Measurements from ENCODE around the gene IRF2BP2.

Gene IRF2BP2

DNA sequence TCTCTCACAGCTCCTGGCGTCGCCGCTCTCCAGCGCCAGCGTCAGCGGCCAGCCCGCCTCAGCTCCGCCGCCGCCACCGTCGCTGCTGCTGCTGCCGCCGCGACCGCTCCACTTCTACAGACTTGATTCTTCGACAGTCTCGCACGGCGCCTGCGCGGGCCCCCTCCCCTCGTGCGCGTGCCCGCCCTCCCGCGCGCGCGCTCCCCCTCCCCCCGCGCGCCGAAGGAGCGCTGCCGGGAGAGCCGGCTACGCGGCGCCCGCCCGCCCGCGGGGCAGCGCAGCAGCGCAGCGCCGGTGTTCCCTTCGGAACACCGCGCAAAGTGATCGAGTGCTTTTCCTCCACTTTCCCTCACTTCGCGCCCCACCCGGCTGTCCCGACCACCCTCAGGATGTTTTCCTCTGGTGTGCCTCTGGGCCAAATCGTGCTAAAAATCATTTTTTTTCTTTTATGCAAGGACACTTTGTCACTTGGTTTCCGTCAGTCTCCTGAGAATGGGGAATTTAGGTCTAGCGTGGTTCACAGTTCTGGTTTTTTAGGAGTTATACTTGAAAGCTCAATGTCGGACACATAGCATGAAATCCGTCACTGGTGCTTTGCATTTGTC, at the start of gene IRF2BP2:
TSS of gene IRF2BP2 (minus strand) at position 118 of the 605 bp plus-strand sequence. CDS start 684 bp downstream, outside the sequence.
- H3K36me3 Mint-ChIP-seq (ENCODE audit: low read depth), result peaks cover 35% of the 10 kb centered on the region
- H3K27ac Mint-ChIP-seq, result peak within 1 kb of the TSS; percentile 97
- H3K4me3 Mint-ChIP-seq, result peak within 1 kb of the TSS; percentile 89
- H3K9me3 Mint-ChIP-seq, result no peaks in the 10 kb centered on the region
- H3K4me1 Mint-ChIP-seq (ENCODE audit: low read depth), result peaks cover 47% of the 10 kb centered on the region
- H3K27me3 Mint-ChIP-seq (ENCODE audit: low read depth), result no peaks in the 10 kb centered on the region

GRCh38 chr1:234659538-234659937, 49.6 kb upstream of the IRF2BP2 start:
- H3K36me3 Mint-ChIP-seq (ENCODE audit: low read depth), result no peaks in the 10 kb centered on the region
- no peak overlapping the region for H3K27ac Mint-ChIP-seq
- H3K4me1 Mint-ChIP-seq (ENCODE audit: low read depth), result peaks cover 14% of the 10 kb centered on the region
- H3K9me3 Mint-ChIP-seq, result no peaks in the 10 kb centered on the region
- H3K27me3 Mint-ChIP-seq (ENCODE audit: low read depth), result no peaks in the 10 kb centered on the region
- H3K4me3 Mint-ChIP-seq, result no peak overlapping the region

- Mint-ChIP-seq H3K36me3 (ENCODE audit: low read depth) (no peaks in the 10 kb centered on the region), H3K4me1 (ENCODE audit: low read depth) (peaks cover 14% of the 10 kb centered on the region), H3K27me3 (ENCODE audit: low read depth) (peaks cover 2% of the 10 kb centered on the region), H3K4me3 (no peak overlapping the region), H3K27ac (no peak overlapping the region), H3K9me3 (no peaks in the 10 kb centered on the region)
Observed at GRCh38 chr1:234658138-234658537, 48.2 kb upstream of the IRF2BP2 start.

DNA sequence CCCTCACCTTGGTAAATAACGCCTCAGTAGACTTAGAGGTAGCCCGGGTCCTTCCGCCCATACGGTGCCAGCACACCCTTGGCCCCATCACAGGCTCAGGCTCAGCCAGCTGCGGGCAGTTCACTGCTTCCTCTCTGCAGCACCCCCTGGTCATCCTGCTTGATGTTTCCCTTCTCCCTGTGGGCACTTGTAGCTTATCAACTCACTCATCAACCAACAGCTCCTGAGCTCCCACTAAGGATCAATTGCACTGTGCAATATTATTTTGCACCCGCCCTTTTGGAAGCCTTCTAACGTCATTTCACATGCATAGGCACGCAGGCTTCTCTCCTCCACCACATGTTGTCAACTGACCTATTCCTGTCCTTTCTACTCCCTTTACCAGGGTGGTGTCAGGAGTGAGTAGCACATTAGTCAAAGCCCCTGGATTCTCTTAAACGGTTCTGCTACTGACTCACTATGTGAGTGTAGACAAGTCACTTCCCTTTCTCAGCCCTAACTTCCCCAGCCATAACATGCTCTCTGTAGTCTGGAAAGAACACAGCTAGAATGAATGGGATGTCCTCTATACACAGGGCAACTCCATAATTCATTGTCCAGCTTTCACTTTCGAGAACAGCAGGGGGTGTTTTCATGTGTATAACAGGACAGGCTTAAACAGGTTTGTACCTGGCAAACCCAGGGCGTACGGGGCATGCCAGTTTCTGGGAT, 47.1 kb upstream of the IRF2BP2 start:
- Mint-ChIP-seq H3K27ac (no peak overlapping the region), H3K9me3 (no peaks in the 10 kb centered on the region), H3K27me3 (ENCODE audit: low read depth) (peaks cover 5% of the 10 kb centered on the region), H3K4me3 (no peak overlapping the region), H3K4me1 (ENCODE audit: low read depth) (peaks cover 14% of the 10 kb centered on the region), H3K36me3 (ENCODE audit: low read depth) (no peaks in the 10 kb centered on the region)

- H3K4me3 Mint-ChIP-seq, result no peak overlapping the region
- no peak overlapping the region for H3K27ac Mint-ChIP-seq
Observed at GRCh38 chr1:234656070-234656895, 46.3 kb upstream of the IRF2BP2 start.

DNA sequence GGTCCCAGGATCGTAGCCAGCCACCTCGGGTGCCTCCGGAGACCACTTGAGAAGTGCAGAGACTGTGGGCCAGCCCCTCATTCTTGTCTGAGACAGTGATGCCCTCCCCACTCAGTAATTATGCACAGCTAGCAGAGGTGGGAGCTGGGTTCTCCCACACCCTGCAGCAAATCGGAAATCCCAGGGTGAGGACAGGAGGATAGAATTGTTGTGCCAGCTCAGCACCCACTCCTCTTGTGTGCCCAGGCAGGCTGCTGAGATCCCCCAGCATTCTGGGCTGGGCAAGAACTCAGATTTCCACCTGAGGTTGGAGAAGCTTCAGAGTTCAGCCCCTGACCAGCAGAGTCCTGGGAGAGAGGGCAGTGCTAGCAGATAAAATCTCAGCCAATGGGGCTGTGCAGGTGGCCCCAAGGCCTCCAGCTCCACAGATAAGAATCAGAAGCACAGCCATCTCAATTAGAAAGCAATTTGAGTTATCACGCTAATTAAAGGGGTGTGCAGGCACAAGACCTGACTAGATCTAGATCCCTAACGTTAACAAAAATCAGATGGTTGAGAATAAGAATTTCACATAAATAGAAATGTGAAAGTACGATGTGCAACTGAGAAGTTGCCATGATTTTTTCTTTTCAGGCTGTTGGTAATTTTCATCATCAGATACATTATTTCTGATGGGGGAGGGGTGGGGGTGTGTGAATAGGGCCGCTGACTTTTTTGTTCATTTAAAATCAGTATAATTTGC, 45.5 kb upstream of the IRF2BP2 start:
- H3K27ac Mint-ChIP-seq, result no peak overlapping the region
- peaks cover 5% of the 10 kb centered on the region for H3K27me3 Mint-ChIP-seq (ENCODE audit: low read depth)
- H3K4me3 Mint-ChIP-seq, result no peak overlapping the region
- H3K36me3 Mint-ChIP-seq (ENCODE audit: low read depth), result no peaks in the 10 kb centered on the region
- no peaks in the 10 kb centered on the region for H3K9me3 Mint-ChIP-seq
- H3K4me1 Mint-ChIP-seq (ENCODE audit: low read depth), result peaks cover 14% of the 10 kb centered on the region

More at GRCh38 chr1:234656070-234656895, 46.3 kb upstream of the IRF2BP2 start:
- H3K27me3 Mint-ChIP-seq (ENCODE audit: low read depth), result peaks cover 5% of the 10 kb centered on the region
- H3K36me3 Mint-ChIP-seq (ENCODE audit: low read depth), result no peaks in the 10 kb centered on the region
- H3K9me3 Mint-ChIP-seq, result no peaks in the 10 kb centered on the region
- H3K4me1 Mint-ChIP-seq (ENCODE audit: low read depth), result peaks cover 14% of the 10 kb centered on the region

- H3K9me3 Mint-ChIP-seq, result no peaks in the 10 kb centered on the region
- no peak overlapping the region for H3K4me3 Mint-ChIP-seq
- H3K27me3 Mint-ChIP-seq (ENCODE audit: low read depth), result peaks cover 5% of the 10 kb centered on the region
Observed at GRCh38 chr1:234654002-234654733, 44.2 kb upstream of the IRF2BP2 start.

GRCh38 chr1:234649432-234650081, 39.6 kb upstream of the IRF2BP2 start:
- no peaks in the 10 kb centered on the region for H3K4me1 Mint-ChIP-seq (ENCODE audit: low read depth)
- no peak overlapping the region for H3K4me3 Mint-ChIP-seq
- H3K27me3 Mint-ChIP-seq (ENCODE audit: low read depth), result peaks cover 8% of the 10 kb centered on the region
- peaks cover 6% of the 10 kb centered on the region for H3K36me3 Mint-ChIP-seq (ENCODE audit: low read depth)
- H3K9me3 Mint-ChIP-seq, result peaks cover 16% of the 10 kb centered on the region
- H3K27ac Mint-ChIP-seq, result no peak overlapping the region

More at GRCh38 chr1:234654002-234654733, 44.2 kb upstream of the IRF2BP2 start:
- Mint-ChIP-seq H3K4me1 (ENCODE audit: low read depth) (peaks cover 14% of the 10 kb centered on the region), H3K36me3 (ENCODE audit: low read depth) (no peaks in the 10 kb centered on the region), H3K27ac (no peak overlapping the region)

DNA sequence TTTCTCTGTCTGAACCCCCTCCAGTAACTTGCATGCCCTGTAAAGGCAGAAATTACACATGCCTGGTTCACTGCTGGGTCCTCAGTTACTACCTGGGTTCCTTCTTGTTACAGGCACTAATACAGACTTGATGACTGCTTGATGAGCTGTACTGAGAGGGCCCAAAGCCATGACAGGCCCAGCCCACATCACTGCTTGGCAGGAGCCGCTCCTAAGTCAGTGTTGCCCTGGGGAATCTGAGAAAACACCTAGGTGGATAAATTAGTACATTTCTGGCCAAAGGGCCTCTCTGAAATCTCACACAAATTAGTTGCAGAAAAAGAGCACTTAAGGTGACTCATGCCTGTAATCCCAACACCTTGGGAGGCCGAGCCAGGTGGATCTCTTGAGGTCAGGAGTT, 37.8 kb upstream of the IRF2BP2 start:
- Mint-ChIP-seq H3K4me1 (ENCODE audit: low read depth) (no peaks in the 10 kb centered on the region), H3K4me3 (no peak overlapping the region), H3K9me3 (peaks cover 16% of the 10 kb centered on the region), H3K27me3 (ENCODE audit: low read depth) (peaks cover 3% of the 10 kb centered on the region), H3K27ac (no peak overlapping the region), H3K36me3 (ENCODE audit: low read depth) (peaks cover 6% of the 10 kb centered on the region)

GRCh38 chr1:234647245-234647644, 37.3 kb upstream of the IRF2BP2 start:
- H3K27me3 Mint-ChIP-seq (ENCODE audit: low read depth), result peaks cover 3% of the 10 kb centered on the region
- no peak overlapping the region for H3K27ac Mint-ChIP-seq
- H3K4me3 Mint-ChIP-seq, result no peak overlapping the region
- H3K9me3 Mint-ChIP-seq, result peaks cover 16% of the 10 kb centered on the region
- no peaks in the 10 kb centered on the region for H3K4me1 Mint-ChIP-seq (ENCODE audit: low read depth)
- H3K36me3 Mint-ChIP-seq (ENCODE audit: low read depth), result peaks cover 6% of the 10 kb centered on the region

DNA sequence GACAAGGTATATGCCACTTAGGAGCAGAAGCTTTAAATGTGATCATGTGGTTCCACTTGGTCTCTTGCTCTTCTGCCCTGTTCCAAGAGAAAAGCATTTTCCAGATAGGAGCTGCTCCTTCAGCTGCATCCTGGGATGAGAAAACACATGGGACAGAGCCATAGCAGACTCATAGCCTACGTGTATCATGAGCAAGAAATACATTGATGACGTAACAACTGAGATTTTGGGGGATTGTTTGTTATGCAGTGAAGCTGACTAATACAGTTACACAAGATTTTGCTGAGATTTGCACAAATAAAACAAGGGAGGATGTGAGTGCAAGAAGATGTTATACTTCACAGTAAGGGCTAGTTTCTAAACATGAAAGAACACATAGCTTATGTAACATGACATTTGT, 36.0 kb upstream of the IRF2BP2 start:
- peaks cover 16% of the 10 kb centered on the region for H3K9me3 Mint-ChIP-seq
- peaks cover 3% of the 10 kb centered on the region for H3K27me3 Mint-ChIP-seq (ENCODE audit: low read depth)
- H3K36me3 Mint-ChIP-seq (ENCODE audit: low read depth), result peaks cover 6% of the 10 kb centered on the region
- H3K4me1 Mint-ChIP-seq (ENCODE audit: low read depth), result no peaks in the 10 kb centered on the region
- H3K27ac Mint-ChIP-seq, result no peak overlapping the region
- H3K4me3 Mint-ChIP-seq, result no peak overlapping the region

DNA sequence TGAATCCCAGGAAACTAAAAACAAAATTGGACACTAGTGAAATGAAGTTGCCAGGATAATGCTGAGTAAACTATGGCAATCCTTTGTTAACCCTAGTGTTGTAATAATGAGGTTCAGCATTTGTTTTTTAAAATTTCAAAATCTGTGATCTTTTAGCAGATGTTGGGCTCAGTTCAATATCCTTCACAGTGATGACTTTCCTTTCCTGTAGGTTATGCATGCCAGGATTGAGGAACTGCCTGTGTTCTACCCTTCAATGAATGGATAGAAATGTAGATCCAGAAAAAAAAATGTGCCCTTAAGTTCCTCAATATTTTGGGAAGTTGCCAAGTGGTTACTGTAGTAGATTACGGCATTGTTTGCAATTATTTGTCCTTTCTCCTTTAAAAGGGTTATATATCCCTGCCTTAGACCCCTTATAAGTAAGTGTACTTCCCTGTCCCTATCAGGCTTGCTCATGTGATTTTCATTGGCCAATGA, 35.5 kb upstream of the IRF2BP2 start:
- Mint-ChIP-seq H3K27ac (no peak overlapping the region), H3K4me3 (no peak overlapping the region), H3K36me3 (ENCODE audit: low read depth) (peaks cover 6% of the 10 kb centered on the region), H3K27me3 (ENCODE audit: low read depth) (peaks cover 3% of the 10 kb centered on the region), H3K4me1 (ENCODE audit: low read depth) (peaks cover 1% of the 10 kb centered on the region), H3K9me3 (peaks cover 16% of the 10 kb centered on the region)

DNA sequence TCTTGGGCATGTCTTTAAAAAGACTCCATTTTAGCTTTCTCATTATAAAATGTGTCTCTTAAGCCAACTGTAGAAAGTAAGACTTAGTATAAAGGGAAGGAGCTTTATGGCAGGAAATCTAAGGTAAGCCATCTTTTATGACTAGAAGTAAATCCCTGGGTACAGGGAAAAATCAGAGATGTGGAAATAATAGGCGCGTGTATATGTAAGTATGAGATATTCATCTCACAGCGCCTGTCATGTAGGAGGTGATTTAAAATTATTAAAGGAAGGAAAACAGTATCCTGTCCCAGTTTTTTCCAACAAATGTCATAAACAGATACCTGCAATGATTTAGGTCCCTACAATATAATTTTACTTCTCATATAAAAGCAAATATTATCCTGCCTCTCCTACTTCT, 35.0 kb upstream of the IRF2BP2 start:
- peaks cover 16% of the 10 kb centered on the region for H3K9me3 Mint-ChIP-seq
- H3K4me3 Mint-ChIP-seq, result no peak overlapping the region
- H3K36me3 Mint-ChIP-seq (ENCODE audit: low read depth), result peaks cover 6% of the 10 kb centered on the region
- no peak overlapping the region for H3K27ac Mint-ChIP-seq
- peaks cover 3% of the 10 kb centered on the region for H3K27me3 Mint-ChIP-seq (ENCODE audit: low read depth)
- peaks cover 3% of the 10 kb centered on the region for H3K4me1 Mint-ChIP-seq (ENCODE audit: low read depth)

Measured in T-helper 1 cell treated with Interleukin-12 subunit alpha and Interleukin-12 subunit beta and Interleukin-4 antibody, amounts not matched to agents 30 μg/mL and 1 μg/mL, for 36 hours (primary cell).